Activated CD4-positive, alpha-beta T cell treated with anti-CD3 and anti-CD28 coated beads, Interleukin-2, Interleukin-6, amounts not matched to agents 100 ng/mL and 50 ng/mL, durations not matched to agents 16 hours and 8 hours (primary cell): ENCODE measurements around the gene TRPV2.
"Not testable (repeated sequence)": the region's sequence is repeated elsewhere in the genome, so short reads cannot be mapped to it uniquely, and the experiment has no call there.

Source experiments
- DNase-seq: peaks from one replicate; pipeline ENCODE4 v3.0.0-alpha.2; 2020

Gene TRPV2

GRCh38 chr17:16415031-16415924, at the start of gene TRPV2:
TRPV2 (plus strand) TSS chr17:16415571; CDS start chr17:16417669, 2,098 bp downstream.
- peak; percentile 64 for DNase-seq

- DNase-seq = no peak
Observed at GRCh38 chr17:16371742-16372141, 43.6 kb upstream of the TRPV2 start.

DNA sequence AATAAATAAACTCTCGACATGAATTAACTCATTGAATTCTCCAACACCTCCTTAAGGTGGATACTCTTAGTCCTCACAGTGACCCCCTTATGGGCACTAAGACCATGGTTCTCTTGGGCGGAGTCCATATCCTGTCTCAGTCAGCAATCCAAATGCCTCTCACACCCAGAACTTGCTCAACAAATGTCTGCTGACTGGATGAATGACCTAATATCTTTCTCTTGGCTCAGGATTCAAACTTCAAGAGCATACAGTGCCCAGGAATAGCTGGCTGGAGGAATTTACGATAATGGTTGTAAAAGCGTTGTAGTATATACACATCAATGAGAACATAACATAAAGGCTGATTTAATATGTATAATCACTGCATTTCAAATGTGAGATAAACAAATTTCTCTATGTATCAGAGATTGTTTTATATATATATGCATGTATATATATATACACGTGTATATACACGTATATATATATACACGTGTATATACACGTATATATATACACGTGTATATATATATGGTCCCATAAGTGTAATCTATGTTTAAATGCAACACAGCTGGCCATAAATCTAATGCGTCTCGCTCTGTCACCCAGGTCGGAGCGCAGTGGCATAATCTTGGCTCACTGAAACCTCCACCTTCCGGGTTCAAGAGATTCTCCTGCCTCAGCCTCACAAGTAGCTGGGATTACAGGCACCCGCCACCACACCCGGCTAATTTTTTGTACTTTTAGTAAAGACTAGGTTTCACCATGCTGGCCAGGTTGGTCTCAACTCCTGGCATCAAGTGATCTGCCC, 41.0 kb upstream of the TRPV2 start:
- DNase-seq = no peak

GRCh38 chr17:16377941-16378341, 37.4 kb upstream of the TRPV2 start:
- DNase-seq = no peak

GRCh38 chr17:16378636-16379282, 36.6 kb upstream of the TRPV2 start:
- no peak for DNase-seq

GRCh38 chr17:16379654-16380053, 35.7 kb upstream of the TRPV2 start:
- no peak for DNase-seq

- DNase-seq = peak; percentile 97
Observed at GRCh38 chr17:16380640-16381495, 34.5 kb upstream of the TRPV2 start, which contains the start of gene UBB. UBB (plus strand) TSS chr17:16381091; CDS start chr17:16381908, 817 bp downstream.

GRCh38 chr17:16381496-16381820, 33.9 kb upstream of the TRPV2 start:
- DNase-seq = no peak

DNA sequence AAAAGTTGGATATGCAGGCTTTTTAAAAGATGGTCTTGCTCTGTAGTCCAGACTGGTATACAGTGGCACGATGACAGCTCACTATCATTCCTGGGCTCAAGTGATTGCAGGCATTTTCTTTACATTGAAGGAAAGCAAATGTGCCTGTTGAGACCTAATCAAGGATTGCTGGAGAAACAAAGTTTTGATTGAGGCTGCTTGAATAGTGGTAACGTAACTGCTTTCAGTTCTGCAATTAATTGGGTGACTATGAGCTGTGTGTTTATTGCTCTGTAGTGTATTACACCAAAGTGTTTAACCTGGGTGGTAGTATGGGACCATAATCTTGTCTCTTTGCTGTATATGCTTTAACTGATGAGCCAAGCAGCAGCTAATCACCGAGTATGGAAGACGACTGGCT, 32.2 kb upstream of the TRPV2 start:
- no peak for DNase-seq

GRCh38 chr17:16383772-16384287, 31.5 kb upstream of the TRPV2 start:
- DNase-seq = no peak

GRCh38 chr17:16384557-16384956, 30.8 kb upstream of the TRPV2 start:
- DNase-seq = no peak

- DNase-seq = not testable (repeated sequence)
Observed at GRCh38 chr17:16386126-16386507, 29.3 kb upstream of the TRPV2 start.

GRCh38 chr17:16391451-16391850, 23.9 kb upstream of the TRPV2 start:
- DNase-seq = no peak

- not testable (repeated sequence) for DNase-seq
Observed at GRCh38 chr17:16392491-16392890, 22.9 kb upstream of the TRPV2 start.

GRCh38 chr17:16395887-16396286, 19.5 kb upstream of the TRPV2 start:
- DNase-seq = not testable (repeated sequence)

DNA sequence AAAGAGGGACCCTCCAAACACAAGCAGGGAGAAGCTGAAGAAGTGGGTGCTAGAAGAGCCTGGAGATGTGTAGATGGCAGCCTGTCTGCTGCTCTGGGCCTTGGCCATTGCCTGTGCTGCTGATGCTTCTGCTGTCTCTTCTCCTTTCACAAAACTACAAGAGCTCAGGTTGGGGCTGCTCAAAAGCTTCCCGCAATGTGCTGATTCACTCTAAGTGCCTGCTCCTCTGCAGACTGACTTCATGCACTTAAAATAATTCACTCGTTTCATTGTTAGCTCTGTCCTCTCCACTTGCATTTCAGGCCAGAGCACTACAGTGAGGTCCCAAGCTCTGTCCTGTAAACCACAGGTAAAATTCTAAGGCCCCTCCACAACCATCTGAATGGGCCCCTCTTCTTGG, 18.7 kb upstream of the TRPV2 start:
- not testable (repeated sequence) for DNase-seq

GRCh38 chr17:16398270-16399267, 16.8 kb upstream of the TRPV2 start:
- peak; percentile 77 for DNase-seq

GRCh38 chr17:16403847-16404246, 11.5 kb upstream of the TRPV2 start:
- DNase-seq = not testable (repeated sequence)

DNA sequence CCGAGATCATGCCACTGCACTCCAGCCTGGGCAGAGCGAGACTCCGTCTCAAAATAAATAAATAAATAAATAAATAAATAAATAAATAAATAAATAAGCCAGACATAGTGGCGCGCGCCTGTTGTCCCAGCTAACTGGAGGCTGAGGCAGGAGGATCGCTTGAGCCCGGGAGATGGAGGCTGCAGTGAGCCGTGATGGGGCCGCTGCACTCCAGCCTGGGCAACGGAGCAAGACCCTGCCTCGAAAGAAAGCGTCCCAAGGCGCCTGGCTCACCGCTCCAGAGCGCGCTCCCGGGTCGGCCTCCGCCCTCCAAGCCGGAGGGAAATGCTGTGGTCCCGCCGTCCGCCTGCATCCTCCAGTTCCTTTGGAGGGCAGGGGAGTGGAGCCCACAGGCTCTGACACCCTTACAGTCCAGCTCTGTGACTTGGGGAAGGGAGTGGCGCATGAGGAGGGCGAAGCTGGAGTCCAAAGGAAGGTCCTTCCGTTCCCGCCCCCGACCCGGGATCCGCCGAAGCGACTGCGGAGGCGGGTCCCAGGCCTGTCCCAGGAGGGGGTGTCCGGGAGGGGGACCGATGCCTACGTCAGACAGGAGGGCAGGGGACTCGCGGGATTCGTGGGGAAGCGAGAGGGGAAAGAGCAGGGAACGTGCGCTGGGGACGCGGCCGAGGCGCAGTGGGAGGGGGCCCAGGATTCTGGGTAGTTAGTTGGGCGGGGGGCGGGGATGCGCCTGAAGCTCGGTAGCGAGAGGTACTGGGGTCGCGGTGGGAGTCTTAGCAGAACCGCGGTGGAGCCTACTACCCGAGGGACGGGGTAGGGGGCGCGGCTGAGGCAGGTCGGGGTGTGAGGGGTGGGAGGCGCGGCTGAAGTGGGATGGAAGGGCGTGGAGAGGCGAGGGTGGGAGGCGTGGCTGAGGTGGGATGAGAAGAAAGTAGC, 8.4 kb upstream of the TRPV2 start:
- no peak for DNase-seq
